ENCODE data around the gene CHIT1. TPM values are rescaled to one million over a fixed set of nuclear protein-coding genes. Genes with fewer than 3 reads are reported as not detected.

CHIT1 gene
- total RNA-seq, 1 donor from 2014 or later: not detected

GRCh38 chr1:203172184-203173010 lies 57.1 kb downstream of the CHIT1 start:
- Mint-ChIP-seq H3K9me3 (ENCODE audit: unreplicated experiment) (no peaks in the 10 kb centered on the region), H3K27ac (ENCODE audit: unreplicated experiment) (no peak overlapping the region), H3K4me1 (ENCODE audit: low read depth, unreplicated experiment) (peaks cover 16% of the 10 kb centered on the region), H3K27me3 (ENCODE audit: low read depth, unreplicated experiment) (peaks cover 22% of the 10 kb centered on the region), H3K36me3 (ENCODE audit: low read depth, unreplicated experiment) (peaks cover 6% of the 10 kb centered on the region), H3K4me3 (ENCODE audit: unreplicated experiment) (no peak overlapping the region)
- H3K36me3 ChIP-seq (ENCODE audit: insufficient read depth, low read length): no peaks in the 10 kb centered on the region
- no peak overlapping the region for H2AFZ ChIP-seq (ENCODE audit: low read depth, low read length)
- H3K27ac ChIP-seq (ENCODE audit: low read depth, low read length): no peak overlapping the region
- H3K4me2 ChIP-seq (ENCODE audit: low read length): no peak overlapping the region
- FAIRE-seq (no peak), DNase-seq (ENCODE audit: low read depth) (no peak)
- TF ChIP-seq EZH2 (IDR thresholded peaks at IDR 0.05; ENCODE audit: insufficient read depth, low read length) (no peak), CTCF (IDR thresholded peaks at IDR 0.05; ENCODE audit: insufficient read depth, low read depth, low read length) (peak; percentile 74)
- no peak overlapping the region for H3K9ac ChIP-seq (ENCODE audit: low read length)
- no peak overlapping the region for H3K4me3 ChIP-seq (ENCODE audit: insufficient read depth, low read depth, low read length)
- H3K4me1 ChIP-seq (ENCODE audit: insufficient read depth, low read length): peaks cover 6% of the 10 kb centered on the region
- H4K20me1 ChIP-seq (ENCODE audit: insufficient read depth, low read length): no peaks in the 10 kb centered on the region
- no peaks in the 10 kb centered on the region for H3K27me3 ChIP-seq (ENCODE audit: insufficient read depth, low read length)
- H3K79me2 ChIP-seq (ENCODE audit: insufficient read depth, low read length): no peaks in the 10 kb centered on the region
- no peaks in the 10 kb centered on the region for H3K9me3 ChIP-seq (ENCODE audit: insufficient read depth, low read depth, low read length)

GRCh38 chr1:203171341-203172183 lies 57.9 kb downstream of the CHIT1 start:
- Histone ChIP-seq H4K20me1 (ENCODE audit: insufficient read depth, low read length) (no peaks in the 10 kb centered on the region), H3K36me3 (ENCODE audit: insufficient read depth, low read length) (no peaks in the 10 kb centered on the region), H2AFZ (ENCODE audit: low read depth, low read length) (no peak overlapping the region), H3K4me1 (ENCODE audit: insufficient read depth, low read length) (no peaks in the 10 kb centered on the region), H3K9me3 (ENCODE audit: insufficient read depth, low read depth, low read length) (no peaks in the 10 kb centered on the region), H3K27me3 (ENCODE audit: insufficient read depth, low read length) (no peaks in the 10 kb centered on the region), H3K4me3 (ENCODE audit: insufficient read depth, low read depth, low read length) (no peak overlapping the region), H3K27ac (ENCODE audit: low read depth, low read length) (no peak overlapping the region), H3K9ac (ENCODE audit: low read length) (no peak overlapping the region), H3K4me2 (ENCODE audit: low read length) (no peak overlapping the region), H3K79me2 (ENCODE audit: insufficient read depth, low read length) (no peaks in the 10 kb centered on the region)
- no peak for DNase-seq (ENCODE audit: low read depth)
- no peak for FAIRE-seq
- Mint-ChIP-seq H3K27me3 (ENCODE audit: low read depth, unreplicated experiment) (peaks cover 26% of the 10 kb centered on the region), H3K4me1 (ENCODE audit: low read depth, unreplicated experiment) (peaks cover 7% of the 10 kb centered on the region), H3K9me3 (ENCODE audit: unreplicated experiment) (no peaks in the 10 kb centered on the region), H3K27ac (ENCODE audit: unreplicated experiment) (no peak overlapping the region), H3K4me3 (ENCODE audit: unreplicated experiment) (no peak overlapping the region), H3K36me3 (ENCODE audit: low read depth, unreplicated experiment) (peaks cover 9% of the 10 kb centered on the region)
- TF ChIP-seq CTCF (IDR thresholded peaks at IDR 0.05; ENCODE audit: insufficient read depth, low read depth, low read length) (no peak), EZH2 (IDR thresholded peaks at IDR 0.05; ENCODE audit: insufficient read depth, low read length) (no peak)

All from astrocyte (in vitro differentiated cells and primary cell).